TTC549 (cell line): ENCODE results near the gene KLHL13.
"Not testable (repeated sequence)": the region's sequence is repeated elsewhere in the genome, so short reads cannot be mapped to it uniquely, and the experiment has no call there.

Experiments used
- FAIRE-seq: peaks from 2 replicates; lab custom pipeline; 2012; peaks lifted over from hg19 to GRCh38; lab: Jason Lieb, UNC

Gene KLHL13

GRCh38 chrX:117992192-117992723 is 124.4 kb downstream of the KLHL13 start:
- FAIRE-seq: no peak

GRCh38 chrX:117990438-117990837 is 126.2 kb downstream of the KLHL13 start:
- no peak for FAIRE-seq

GRCh38 chrX:117989512-117989911 is 127.1 kb downstream of the KLHL13 start:
- no peak for FAIRE-seq

- FAIRE-seq: no peak
These were observed 129.2 kb downstream of the KLHL13 start for GRCh38 chrX:117987373-117987772.

- FAIRE-seq: no peak
These were observed 131.4 kb downstream of the KLHL13 start for GRCh38 chrX:117985241-117985640.

GRCh38 chrX:117982694-117983392 is 133.8 kb downstream of the KLHL13 start:
- FAIRE-seq: no peak

GRCh38 chrX:117978402-117978801 is 138.2 kb downstream of the KLHL13 start:
- FAIRE-seq: no peak

- FAIRE-seq: no peak
These were observed 139.1 kb downstream of the KLHL13 start for GRCh38 chrX:117977526-117977925.

GRCh38 chrX:117973110-117973807 is 143.4 kb downstream of the KLHL13 start:
- FAIRE-seq: no peak

- FAIRE-seq: no peak
These were observed 143.9 kb downstream of the KLHL13 start for GRCh38 chrX:117972711-117973109.

GRCh38 chrX:117969782-117970181 is 146.8 kb downstream of the KLHL13 start:
- no peak for FAIRE-seq

GRCh38 chrX:117969328-117969727 is 147.3 kb downstream of the KLHL13 start:
- FAIRE-seq: no peak

GRCh38 chrX:117959045-117959444 is 157.6 kb downstream of the KLHL13 start:
- FAIRE-seq: no peak

- FAIRE-seq: no peak
These were observed 159.5 kb downstream of the KLHL13 start for GRCh38 chrX:117957128-117957527.

- FAIRE-seq: not testable (repeated sequence)
These were observed 177.3 kb downstream of the KLHL13 start for GRCh38 chrX:117939296-117939695.

- no peak for FAIRE-seq
These were observed 180.5 kb downstream of the KLHL13 start for GRCh38 chrX:117936118-117936517.

GRCh38 chrX:117930116-117930515 is 186.5 kb downstream of the KLHL13 start:
- not testable (repeated sequence) for FAIRE-seq

GRCh38 chrX:117919755-117920154 is 196.9 kb downstream of the KLHL13 start:
- FAIRE-seq: no peak

- FAIRE-seq: no peak
These were observed 206.4 kb downstream of the KLHL13 start for GRCh38 chrX:117910216-117910615.

- no peak for FAIRE-seq
These were observed 218.4 kb downstream of the KLHL13 start for GRCh38 chrX:117898226-117898625.

- no peak for FAIRE-seq
These were observed 221.2 kb downstream of the KLHL13 start for GRCh38 chrX:117895418-117895817.

GRCh38 chrX:117892469-117892868 is 224.1 kb downstream of the KLHL13 start:
- no peak for FAIRE-seq

- FAIRE-seq: no peak
These were observed 244.8 kb downstream of the KLHL13 start for GRCh38 chrX:117871796-117872195.

- FAIRE-seq: no peak
These were observed 256.1 kb downstream of the KLHL13 start for GRCh38 chrX:117860517-117860916.
